HG03108 (cell line): Measurements from ENCODE around the gene ADARB2.
"Not testable (repeated sequence)": the region's sequence is repeated elsewhere in the genome, so short reads cannot be mapped to it uniquely, and the experiment has no call there.

Source experiments
- ATAC-seq: cut with Tn5 transposase; IDR thresholded peaks from one replicate; pipeline ENCODE4 v1.9.1; 2021; ENCODE audit warnings: moderate library complexity; ENCODE audit not compliant: unreplicated experiment

The ADARB2 gene

GRCh38 chr10:1362589-1363445 lies 374.5 kb downstream of the ADARB2 start:
- ATAC-seq: no peak

- ATAC-seq: no peak
Measured at GRCh38 chr10:1361411-1362105, 375.8 kb downstream of the ADARB2 start.

- ATAC-seq: no peak
Measured at GRCh38 chr10:1360558-1361164, 376.7 kb downstream of the ADARB2 start.

GRCh38 chr10:1360011-1360557 lies 377.2 kb downstream of the ADARB2 start:
- ATAC-seq: no peak

- ATAC-seq: no peak
Measured at GRCh38 chr10:1359626-1359955, 377.7 kb downstream of the ADARB2 start.

GRCh38 chr10:1358860-1359625 lies 378.3 kb downstream of the ADARB2 start:
- no peak for ATAC-seq

- no peak for ATAC-seq
Measured at GRCh38 chr10:1358147-1358546, 379.2 kb downstream of the ADARB2 start.

GRCh38 chr10:1356349-1356748 lies 381.0 kb downstream of the ADARB2 start:
- no peak for ATAC-seq

GRCh38 chr10:1354809-1355710 lies 382.3 kb downstream of the ADARB2 start:
- no peak for ATAC-seq

- not testable (repeated sequence) for ATAC-seq
Measured at GRCh38 chr10:1352296-1352695, 385.0 kb downstream of the ADARB2 start.

GRCh38 chr10:1348773-1349050 lies 388.6 kb downstream of the ADARB2 start:
- no peak for ATAC-seq

- ATAC-seq: no peak
Measured at GRCh38 chr10:1347962-1348772, 389.2 kb downstream of the ADARB2 start.

- ATAC-seq: no peak
Measured at GRCh38 chr10:1347525-1347924, 389.8 kb downstream of the ADARB2 start.

GRCh38 chr10:1346201-1346600 lies 391.1 kb downstream of the ADARB2 start:
- ATAC-seq: no peak

- no peak for ATAC-seq
Measured at GRCh38 chr10:1345368-1345767, 392.0 kb downstream of the ADARB2 start.

GRCh38 chr10:1344846-1345245 lies 392.5 kb downstream of the ADARB2 start:
- no peak for ATAC-seq

- ATAC-seq: no peak
Measured at GRCh38 chr10:1344408-1344807, 392.9 kb downstream of the ADARB2 start.

- no peak for ATAC-seq
Measured at GRCh38 chr10:1343176-1343575, 394.1 kb downstream of the ADARB2 start.

- not testable (repeated sequence) for ATAC-seq
Measured at GRCh38 chr10:1341052-1341451, 396.3 kb downstream of the ADARB2 start.
